ENCODE measurements around the gene RARG.

DNA sequence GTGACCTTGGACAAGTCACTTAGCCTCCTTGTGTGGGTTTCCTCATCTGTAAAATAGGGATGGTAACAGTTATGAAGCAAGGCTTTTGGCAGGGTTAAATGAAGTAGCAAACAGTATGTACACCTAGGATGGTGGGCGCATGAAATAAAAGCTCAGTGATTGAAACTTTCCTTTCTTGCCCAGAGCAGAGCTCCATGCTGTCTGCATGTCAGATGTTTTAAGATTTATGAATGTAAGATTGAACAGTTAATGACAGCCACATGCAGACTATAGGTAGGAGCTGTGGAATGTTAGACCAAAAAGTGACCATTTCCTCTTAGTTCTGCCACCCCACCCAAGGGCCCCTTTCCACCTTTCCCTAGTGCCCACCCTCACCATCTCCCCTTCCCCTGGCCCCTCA, 37.0 kb downstream of the RARG start:
- TF ChIP-seq RBBP5 (IDR thresholded peaks at IDR 0.05; ENCODE audit: borderline replicate concordance, low read depth, low read length) (no peak), EP300 (IDR thresholded peaks at IDR 0.05; ENCODE audit: borderline replicate concordance in 1 of 2, low read depth in 2 of 2, low read length in 2 of 2) (no peak), CHD2 (IDR thresholded peaks at IDR 0.05; ENCODE audit: low read length) (no peak), CREB1 (IDR thresholded peaks at IDR 0.05) (no peak), POLR2A (IDR thresholded peaks at IDR 0.05; ENCODE audit: control extremely low read depth in 1 of 2, low read depth in 2 of 2, low read length in 2 of 2) (no peak), POU5F1 (IDR thresholded peaks at IDR 0.05; ENCODE audit: low read depth, low read length) (no peak), CEBPB (IDR thresholded peaks at IDR 0.05; ENCODE audit: low read depth, low read length) (no peak)
- TF ChIP-seq, protein P1, sequence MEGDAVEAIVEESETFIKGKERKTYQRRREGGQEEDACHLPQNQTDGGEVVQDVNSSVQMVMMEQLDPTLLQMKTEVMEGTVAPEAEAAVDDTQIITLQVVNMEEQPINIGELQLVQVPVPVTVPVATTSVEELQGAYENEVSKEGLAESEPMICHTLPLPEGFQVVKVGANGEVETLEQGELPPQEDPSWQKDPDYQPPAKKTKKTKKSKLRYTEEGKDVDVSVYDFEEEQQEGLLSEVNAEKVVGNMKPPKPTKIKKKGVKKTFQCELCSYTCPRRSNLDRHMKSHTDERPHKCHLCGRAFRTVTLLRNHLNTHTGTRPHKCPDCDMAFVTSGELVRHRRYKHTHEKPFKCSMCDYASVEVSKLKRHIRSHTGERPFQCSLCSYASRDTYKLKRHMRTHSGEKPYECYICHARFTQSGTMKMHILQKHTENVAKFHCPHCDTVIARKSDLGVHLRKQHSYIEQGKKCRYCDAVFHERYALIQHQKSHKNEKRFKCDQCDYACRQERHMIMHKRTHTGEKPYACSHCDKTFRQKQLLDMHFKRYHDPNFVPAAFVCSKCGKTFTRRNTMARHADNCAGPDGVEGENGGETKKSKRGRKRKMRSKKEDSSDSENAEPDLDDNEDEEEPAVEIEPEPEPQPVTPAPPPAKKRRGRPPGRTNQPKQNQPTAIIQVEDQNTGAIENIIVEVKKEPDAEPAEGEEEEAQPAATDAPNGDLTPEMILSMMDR (IDR thresholded peaks at IDR 0.05; ENCODE audit: control extremely low read depth in 1 of 3, insufficient read depth in 1 of 3, low read depth in 1 of 3, low read length in 3 of 3), result no peak
